ENCODE data around the gene CFAP99.
A peak's percentile ranks its signal among the peaks of the same experiment; 100 is the strongest.

DNA sequence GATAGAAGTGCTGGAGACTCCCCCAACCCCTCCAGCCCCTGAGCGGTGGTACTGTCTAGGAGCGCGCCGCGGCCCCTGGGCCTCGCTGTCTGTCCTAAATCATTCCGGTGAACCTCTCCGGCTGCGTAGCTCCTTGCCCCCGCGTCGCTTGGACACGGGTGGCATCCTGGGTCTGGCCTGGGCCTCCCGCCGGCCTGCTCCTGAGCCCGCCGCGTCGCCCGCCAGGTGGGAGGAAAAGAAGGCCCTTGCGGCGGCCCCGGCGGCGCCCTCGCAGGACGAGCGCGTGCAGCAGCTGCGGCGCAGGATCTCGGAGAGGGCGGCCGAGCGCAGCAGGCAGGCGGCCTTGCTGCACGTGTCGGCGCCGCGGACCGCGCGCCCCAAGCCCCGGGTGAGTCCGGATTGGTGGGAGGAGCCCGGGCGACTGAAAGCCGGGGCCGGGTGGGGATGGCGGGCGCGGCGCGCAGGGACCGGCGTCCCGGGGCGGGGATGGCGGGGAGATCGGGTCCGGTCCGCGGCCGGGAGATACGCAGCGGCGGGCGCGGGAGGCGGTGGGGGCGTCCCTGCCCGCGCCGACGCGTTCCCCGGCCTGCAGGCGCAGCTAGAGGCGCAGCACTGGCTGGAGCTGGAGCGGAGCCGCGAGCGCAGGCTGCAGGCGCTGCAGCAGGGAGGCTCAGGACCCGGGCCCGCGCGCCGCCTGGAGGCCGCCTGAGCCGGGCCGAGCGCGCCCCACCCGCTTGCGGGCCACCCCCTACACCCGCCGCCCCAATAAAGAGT lies 43.6 kb downstream of the CFAP99 start:
- TF ChIP-seq, protein P1, sequence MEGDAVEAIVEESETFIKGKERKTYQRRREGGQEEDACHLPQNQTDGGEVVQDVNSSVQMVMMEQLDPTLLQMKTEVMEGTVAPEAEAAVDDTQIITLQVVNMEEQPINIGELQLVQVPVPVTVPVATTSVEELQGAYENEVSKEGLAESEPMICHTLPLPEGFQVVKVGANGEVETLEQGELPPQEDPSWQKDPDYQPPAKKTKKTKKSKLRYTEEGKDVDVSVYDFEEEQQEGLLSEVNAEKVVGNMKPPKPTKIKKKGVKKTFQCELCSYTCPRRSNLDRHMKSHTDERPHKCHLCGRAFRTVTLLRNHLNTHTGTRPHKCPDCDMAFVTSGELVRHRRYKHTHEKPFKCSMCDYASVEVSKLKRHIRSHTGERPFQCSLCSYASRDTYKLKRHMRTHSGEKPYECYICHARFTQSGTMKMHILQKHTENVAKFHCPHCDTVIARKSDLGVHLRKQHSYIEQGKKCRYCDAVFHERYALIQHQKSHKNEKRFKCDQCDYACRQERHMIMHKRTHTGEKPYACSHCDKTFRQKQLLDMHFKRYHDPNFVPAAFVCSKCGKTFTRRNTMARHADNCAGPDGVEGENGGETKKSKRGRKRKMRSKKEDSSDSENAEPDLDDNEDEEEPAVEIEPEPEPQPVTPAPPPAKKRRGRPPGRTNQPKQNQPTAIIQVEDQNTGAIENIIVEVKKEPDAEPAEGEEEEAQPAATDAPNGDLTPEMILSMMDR (IDR thresholded peaks at IDR 0.05) = peak; percentile 39 to 60 (median 56)
- no peak for TF ChIP-seq EP300 (IDR thresholded peaks at IDR 0.05)
